HCT116 (cell line): Measurements from ENCODE around the gene ZNF648. TPM values are rescaled to one million over a fixed set of nuclear protein-coding genes. Genes with fewer than 3 reads are reported as not detected.

Experiments used
- ATAC-seq: fragments of 200-7000 bp; cut with Tn5 transposase; 2 replicates; pipeline ENCODE4 v1.9.1; 2020; ENCODE audit warnings: mild to moderate bottlenecking, moderate library complexity
- BruUV-seq: library from RNA; stranded (reverse); fragments of 400-500 nt; replicated peaks from 2 replicates; lab custom pipeline; 2021; lab: Mats Ljungman, UMichigan
- CTCF ChIA-PET: fragments of 300-600 bp; sonication (Branson Sonifier 250); formaldehyde crosslinking; loops from one replicate; lab custom pipeline; 2021; ENCODE audit warnings: antibody characterized with exemption; lab: Charles Lee
- POLR2A ChIA-PET: fragments of 300-600, 350-600 bp; sonication (Branson Sonifier 250); formaldehyde crosslinking; loops from one replicate; lab custom pipeline; 2021; ENCODE audit warnings: antibody characterized with exemption; lab: Charles Lee
- RAD21 ChIA-PET, 2 experiments: fragments of 300-600 bp; sonication (Branson Sonifier 250); formaldehyde crosslinking; loops; one replicate each; lab custom pipeline; 2023; ENCODE audit warnings: low total read pairs in 2 of 2; ENCODE audit not compliant: uncharacterized antibody in 2 of 2, unreplicated experiment in 2 of 2, low non-redundant PET in 1 of 2; lab: Charles Lee
- DNase-seq: peaks from one replicate; pipeline ENCODE4 v3.0.0-alpha.2; 2010; ENCODE audit warnings: low read depth, low spot score
- H2AFZ ChIP-seq: fragments of 200-600 bp; shearing (Covaris generic), sonication (generic); 2 replicates; pipeline ENCODE4 v1.6.1; 2017; ENCODE audit warnings: low read depth, mixed run types, mixed read lengths, antibody characterized with exemption, low read length; ENCODE audit not compliant: poor library complexity, severe bottlenecking
- H3K27ac ChIP-seq: 2 replicates; pipeline ENCODE4 v1.5.1; 2012; ENCODE audit warnings: low read depth, low read length
- H3K27me3 ChIP-seq: fragments of 200-600 bp; sonication (generic); 2 replicates; pipeline ENCODE4 v1.6.1; 2016; ENCODE audit warnings: mixed run types, low read length, mixed read lengths; ENCODE audit not compliant: insufficient read depth
- H3K36me3 ChIP-seq, 2 experiments: fragments of 200-500 bp in 1 of 2; fragments of 200-600 bp in 1 of 2; sonication (Bioruptor generic) in 1 of 2; sonication (generic) in 1 of 2; 2 replicates each; pipeline versions ENCODE4 v1.5.1 to v1.6.1; 2014 to 2016; ENCODE audit warnings: low read length in 2 of 2, inconsistent platforms in 1 of 2, mixed read lengths in 1 of 2, mixed run types in 1 of 2; ENCODE audit not compliant: insufficient read depth in 2 of 2, control insufficient read depth in 1 of 2
- H3K4me1 ChIP-seq, 2 experiments: fragments of 200-600 bp in 1 of 2; sonication (generic) in 1 of 2; 2 replicates each; pipeline versions ENCODE4 v1.5.1 to v1.6.1; 2012 to 2017; ENCODE audit warnings: low read length in 2 of 2, inconsistent platforms in 1 of 2, mild to moderate bottlenecking in 1 of 2, mixed read lengths in 1 of 2, mixed run types in 1 of 2, moderate library complexity in 1 of 2; ENCODE audit not compliant: insufficient read depth in 2 of 2, control insufficient read depth in 1 of 2
- H3K4me2 ChIP-seq: fragments of 200-600 bp; sonication (generic); 2 replicates; pipeline ENCODE4 v1.6.1; 2017; ENCODE audit warnings: mixed run types, low read length, mixed read lengths
- H3K4me3 ChIP-seq, 2 experiments: fragments of 200-600 bp in 1 of 2; sonication (generic) in 1 of 2; replicated peaks in 1 of 2; 2 replicates each; pipeline ENCODE4 v1.5.1; 2011 to 2016; ENCODE audit warnings: low read length in 2 of 2, control low read depth in 1 of 2, low read depth in 1 of 2, mild to moderate bottlenecking in 1 of 2, mixed read lengths in 1 of 2, mixed run types in 1 of 2
- H3K79me2 ChIP-seq: fragments of 200-600 bp; sonication (generic); 2 replicates; pipeline ENCODE4 v1.6.1; 2017; ENCODE audit warnings: mild to moderate bottlenecking, mixed run types, low read length, moderate library complexity, mixed read lengths; ENCODE audit not compliant: insufficient read depth
- H3K9ac ChIP-seq: fragments of 200-600 bp; sonication (generic); 2 replicates; pipeline ENCODE4 v1.6.1; 2016; ENCODE audit warnings: low read length, mixed read lengths
- H3K9me2 ChIP-seq: fragments of 200-600 bp; sonication (generic), shearing (Covaris generic); 2 replicates; pipeline ENCODE4 v1.6.1; 2017; ENCODE audit warnings: mixed run types, mild to moderate bottlenecking, moderate library complexity; ENCODE audit not compliant: insufficient read depth
- H3K9me3 ChIP-seq, 2 experiments: fragments of 200-500 bp in 1 of 2; fragments of 200-600 bp in 1 of 2; sonication (Bioruptor generic) in 1 of 2; sonication (generic) in 1 of 2; 2 replicates each; pipeline ENCODE4 v1.6.1; 2014 to 2017; ENCODE audit warnings: low read length in 2 of 2, mixed read lengths in 2 of 2, inconsistent platforms in 1 of 2, low read depth in 1 of 2, mild to moderate bottlenecking in 1 of 2, mixed run types in 1 of 2, moderate library complexity in 1 of 2; ENCODE audit not compliant: control insufficient read depth in 1 of 2, insufficient read depth in 1 of 2
- H4K20me1 ChIP-seq: fragments of 200-600 bp; sonication (generic), shearing (Covaris generic); 2 replicates; pipeline ENCODE4 v1.6.1; 2017; ENCODE audit warnings: mixed run types, mild to moderate bottlenecking, moderate library complexity; ENCODE audit not compliant: insufficient read depth
- JUND ChIP-seq: IDR thresholded peaks from 2 replicates; pipeline ENCODE4 v1.6.1; 2012
- intact Hi-C: fragments of 100-400 bp; cut with micrococcal nuclease; formaldehyde crosslinking; loops from 2 replicates; pipeline ENCODE4 v1.10.0; 2022
- total RNA-seq: library from RNA; stranded (reverse); gene quantifications from one replicate; pipeline ENCODE4 v1.2.1, GENCODE V29; 2021; ENCODE audit not compliant: unreplicated experiment
- TF ChIP-seq, protein P1 (sequence below), 3 experiments: fragments of 200-600 bp in 1 of 3; sonication (generic) in 1 of 3; IDR thresholded peaks in 2 of 3; conservative IDR thresholded peaks in 1 of 3; 2 replicates each; pipeline ENCODE4 v1.5.1; 2012 to 2017; ENCODE audit warnings: low read depth in 2 of 3, low read length in 2 of 3, antibody characterized with exemption in 1 of 3, borderline replicate concordance in 1 of 3, control low read depth in 1 of 3, mild to moderate bottlenecking in 1 of 3, mixed read lengths in 1 of 3, mixed run types in 1 of 3, moderate library complexity in 1 of 3; ENCODE audit not compliant: insufficient read depth in 1 of 3
- TF ChIP-seq, protein P2 (sequence below): IDR thresholded peaks from 2 replicates; pipeline ENCODE4 v1.6.1; 2012; ENCODE audit warnings: low read depth

Gene ZNF648
- total RNA-seq, 1 experiment from 2014 or later: 0.57 TPM

- no peak for DNase-seq
- POLR2A ChIA-PET: no interaction called here
- RAD21 ChIA-PET: no interaction called here
Measured at GRCh38 chr1:182110635-182111034, 49.1 kb upstream of the ZNF648 start.

More at GRCh38 chr1:182110635-182111034, 49.1 kb upstream of the ZNF648 start:
- Histone ChIP-seq H3K9me2 (no peaks in the 10 kb centered on the region), H3K27me3 (no peaks in the 10 kb centered on the region), H3K9me3 (no peaks in the 10 kb centered on the region)
- CTCF ChIA-PET: interaction anchor here (0.6 to 1.8 kb wide), 2 partner anchors 25 to 728 kb away, joined by 5 read pairs; no protein-coding TSS in a partner anchor
- BruUV-seq: no TSS peak
- ATAC-seq: peak; percentile 58; the same call in 1 of the 2 replicates
- TF ChIP-seq JUND: no peak
- TF ChIP-seq, protein P1, sequence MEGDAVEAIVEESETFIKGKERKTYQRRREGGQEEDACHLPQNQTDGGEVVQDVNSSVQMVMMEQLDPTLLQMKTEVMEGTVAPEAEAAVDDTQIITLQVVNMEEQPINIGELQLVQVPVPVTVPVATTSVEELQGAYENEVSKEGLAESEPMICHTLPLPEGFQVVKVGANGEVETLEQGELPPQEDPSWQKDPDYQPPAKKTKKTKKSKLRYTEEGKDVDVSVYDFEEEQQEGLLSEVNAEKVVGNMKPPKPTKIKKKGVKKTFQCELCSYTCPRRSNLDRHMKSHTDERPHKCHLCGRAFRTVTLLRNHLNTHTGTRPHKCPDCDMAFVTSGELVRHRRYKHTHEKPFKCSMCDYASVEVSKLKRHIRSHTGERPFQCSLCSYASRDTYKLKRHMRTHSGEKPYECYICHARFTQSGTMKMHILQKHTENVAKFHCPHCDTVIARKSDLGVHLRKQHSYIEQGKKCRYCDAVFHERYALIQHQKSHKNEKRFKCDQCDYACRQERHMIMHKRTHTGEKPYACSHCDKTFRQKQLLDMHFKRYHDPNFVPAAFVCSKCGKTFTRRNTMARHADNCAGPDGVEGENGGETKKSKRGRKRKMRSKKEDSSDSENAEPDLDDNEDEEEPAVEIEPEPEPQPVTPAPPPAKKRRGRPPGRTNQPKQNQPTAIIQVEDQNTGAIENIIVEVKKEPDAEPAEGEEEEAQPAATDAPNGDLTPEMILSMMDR (IDR thresholded peaks at IDR 0.05 in 2 of 3, conservative IDR thresholded peaks at IDR 0.05 in 1 of 3; ENCODE audit: borderline replicate concordance in 1 of 3, insufficient read depth in 1 of 3, low read depth in 2 of 3, low read length in 2 of 3): peak in 2 of 3 experiments; percentile 16; a peak in 1 of 6 replicates
- TF ChIP-seq, protein P2, sequence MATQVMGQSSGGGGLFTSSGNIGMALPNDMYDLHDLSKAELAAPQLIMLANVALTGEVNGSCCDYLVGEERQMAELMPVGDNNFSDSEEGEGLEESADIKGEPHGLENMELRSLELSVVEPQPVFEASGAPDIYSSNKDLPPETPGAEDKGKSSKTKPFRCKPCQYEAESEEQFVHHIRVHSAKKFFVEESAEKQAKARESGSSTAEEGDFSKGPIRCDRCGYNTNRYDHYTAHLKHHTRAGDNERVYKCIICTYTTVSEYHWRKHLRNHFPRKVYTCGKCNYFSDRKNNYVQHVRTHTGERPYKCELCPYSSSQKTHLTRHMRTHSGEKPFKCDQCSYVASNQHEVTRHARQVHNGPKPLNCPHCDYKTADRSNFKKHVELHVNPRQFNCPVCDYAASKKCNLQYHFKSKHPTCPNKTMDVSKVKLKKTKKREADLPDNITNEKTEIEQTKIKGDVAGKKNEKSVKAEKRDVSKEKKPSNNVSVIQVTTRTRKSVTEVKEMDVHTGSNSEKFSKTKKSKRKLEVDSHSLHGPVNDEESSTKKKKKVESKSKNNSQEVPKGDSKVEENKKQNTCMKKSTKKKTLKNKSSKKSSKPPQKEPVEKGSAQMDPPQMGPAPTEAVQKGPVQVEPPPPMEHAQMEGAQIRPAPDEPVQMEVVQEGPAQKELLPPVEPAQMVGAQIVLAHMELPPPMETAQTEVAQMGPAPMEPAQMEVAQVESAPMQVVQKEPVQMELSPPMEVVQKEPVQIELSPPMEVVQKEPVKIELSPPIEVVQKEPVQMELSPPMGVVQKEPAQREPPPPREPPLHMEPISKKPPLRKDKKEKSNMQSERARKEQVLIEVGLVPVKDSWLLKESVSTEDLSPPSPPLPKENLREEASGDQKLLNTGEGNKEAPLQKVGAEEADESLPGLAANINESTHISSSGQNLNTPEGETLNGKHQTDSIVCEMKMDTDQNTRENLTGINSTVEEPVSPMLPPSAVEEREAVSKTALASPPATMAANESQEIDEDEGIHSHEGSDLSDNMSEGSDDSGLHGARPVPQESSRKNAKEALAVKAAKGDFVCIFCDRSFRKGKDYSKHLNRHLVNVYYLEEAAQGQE: peak; percentile 41
- TF ChIP-seq, all 23 proteins: peak for 2
- Histone ChIP-seq H3K4me1 (peaks cover 0 to 10% of the 10 kb centered on the region in 2 experiments; a peak in 2 of 4 replicates), H2AFZ (no peak overlapping the region), H3K9ac (no peak overlapping the region), H3K4me2 (no peak overlapping the region), H3K36me3 (no peaks in the 10 kb centered on the region), H3K27ac (no peak overlapping the region), H3K4me3 (no peak overlapping the region), H3K79me2 (no peaks in the 10 kb centered on the region), H4K20me1 (no peaks in the 10 kb centered on the region)
- intact Hi-C loops: no loop called here
